Measurements from ENCODE around the gene CDC25B.
A peak's percentile ranks its signal among the peaks of the same experiment; 100 is the strongest.

The CDC25B gene

DNA sequence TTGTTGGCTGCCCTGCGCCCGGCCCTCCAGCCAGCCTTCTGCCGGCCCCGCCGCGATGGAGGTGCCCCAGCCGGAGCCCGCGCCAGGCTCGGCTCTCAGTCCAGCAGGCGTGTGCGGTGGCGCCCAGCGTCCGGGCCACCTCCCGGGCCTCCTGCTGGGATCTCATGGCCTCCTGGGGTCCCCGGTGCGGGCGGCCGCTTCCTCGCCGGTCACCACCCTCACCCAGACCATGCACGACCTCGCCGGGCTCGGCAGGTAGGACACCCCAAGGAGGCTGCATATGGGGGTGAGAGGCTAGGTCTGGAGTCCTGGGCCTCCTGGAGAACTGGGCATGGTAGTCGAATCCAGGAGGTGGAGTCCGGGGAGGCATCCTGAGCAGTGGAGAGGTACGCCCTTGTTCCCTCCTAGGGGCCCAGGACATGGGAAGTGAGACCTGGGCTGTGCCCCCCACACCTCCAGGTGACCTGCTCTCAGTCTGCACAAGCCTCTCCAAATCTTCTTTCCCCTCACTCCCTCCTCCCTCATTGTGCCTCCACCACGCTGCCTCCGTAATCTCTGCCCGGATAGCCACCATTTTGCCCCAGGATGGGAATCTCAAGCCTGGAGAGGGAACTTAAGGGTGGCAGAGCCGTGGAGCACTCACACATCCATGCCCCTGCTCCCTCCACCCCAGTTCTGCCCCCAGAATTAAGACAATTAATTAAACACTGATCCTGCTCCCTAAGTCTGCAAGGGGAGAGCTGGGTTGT lies 541 bp downstream of the CDC25B start:
- TF ChIP-seq TAF1 (IDR thresholded peaks at IDR 0.05; ENCODE audit: low read depth) (peak; percentile 31; the same call in 1 of the 2 replicates), NFIC (IDR thresholded peaks at IDR 0.05) (no peak), EP300 (IDR thresholded peaks at IDR 0.05; ENCODE audit: borderline replicate concordance) (0 out of 2 replicates have a peak, but pooled peaks have one; percentile 20)

- no peak for TF ChIP-seq EGR1 (IDR thresholded peaks at IDR 0.05)
- no peak for TF ChIP-seq ZBTB7A (IDR thresholded peaks at IDR 0.05; ENCODE audit: low read depth)
- TF ChIP-seq CEBPB (IDR thresholded peaks at IDR 0.05), result no peak
- no peak for TF ChIP-seq FOXM1 (IDR thresholded peaks at IDR 0.05; ENCODE audit: borderline replicate concordance, low read depth)
- TF ChIP-seq YY1 (IDR thresholded peaks at IDR 0.05; ENCODE audit: low read depth), result no peak
- TF ChIP-seq MAX (IDR thresholded peaks at IDR 0.05), result no peak
- TF ChIP-seq NFIC (IDR thresholded peaks at IDR 0.05), result no peak
Observed at GRCh38 chr20:3797226-3797545, 1.1 kb downstream of the CDC25B start.

DNA sequence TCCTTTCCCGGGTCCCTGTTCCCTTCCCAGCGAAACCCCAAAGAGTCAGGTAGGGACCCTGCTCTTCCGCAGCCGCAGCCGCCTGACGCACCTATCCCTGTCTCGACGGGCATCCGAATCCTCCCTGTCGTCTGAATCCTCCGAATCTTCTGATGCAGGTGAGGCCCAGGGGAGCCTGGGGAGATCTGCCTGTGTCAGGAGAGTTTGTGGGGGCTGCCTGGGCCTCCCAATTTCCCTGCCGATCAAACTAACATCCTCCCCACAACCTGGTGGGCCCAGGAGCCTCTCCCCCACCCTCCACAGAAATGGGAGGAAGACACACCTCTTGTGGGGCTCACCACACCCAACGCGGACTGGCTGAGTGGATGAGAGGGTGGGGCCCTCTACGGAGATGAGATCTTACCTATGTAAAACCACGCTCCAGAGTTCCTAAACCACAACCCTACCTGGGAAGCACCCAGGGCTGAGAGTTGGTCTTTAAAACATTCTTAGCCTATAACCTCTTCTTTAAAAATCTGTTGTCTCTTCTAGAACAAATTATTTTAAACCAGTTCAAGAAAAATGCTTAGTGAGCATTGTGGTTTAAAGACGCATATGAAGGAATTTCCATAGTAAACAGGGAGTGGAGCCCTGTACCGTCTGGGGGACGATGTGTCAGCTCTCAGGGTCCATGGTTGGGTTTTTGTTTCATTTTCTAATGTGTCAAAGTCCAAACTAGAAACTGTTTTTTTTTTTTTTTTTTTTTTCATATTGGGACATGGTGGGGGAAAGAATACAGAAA lies 1.7 kb downstream of the CDC25B start:
- TF ChIP-seq CEBPB (IDR thresholded peaks at IDR 0.05), result no peak
- TF ChIP-seq EGR1 (IDR thresholded peaks at IDR 0.05), result no peak

DNA sequence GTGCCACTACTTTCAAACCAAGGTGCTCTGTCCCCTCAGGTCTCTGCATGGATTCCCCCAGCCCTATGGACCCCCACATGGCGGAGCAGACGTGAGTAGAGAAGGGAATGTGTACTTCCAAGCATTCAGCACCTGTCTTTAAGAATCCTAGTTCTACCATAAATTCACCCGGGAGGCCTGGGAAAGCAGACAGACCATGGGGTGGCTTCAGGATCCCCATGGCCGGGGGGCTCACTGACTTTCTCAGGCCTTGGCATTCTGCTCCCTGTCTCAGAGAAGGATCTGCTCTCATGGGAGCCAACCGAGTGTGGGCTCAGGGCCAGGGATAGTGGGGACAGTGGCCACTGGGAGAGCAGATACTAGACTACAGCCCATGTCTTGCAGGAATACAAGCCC lies 2.3 kb downstream of the CDC25B start:
- TF ChIP-seq TCF12 (IDR thresholded peaks at IDR 0.05; ENCODE audit: low read depth), result no peak
- no peak for TF ChIP-seq MAX (IDR thresholded peaks at IDR 0.05)
- no peak for TF ChIP-seq USF1 (IDR thresholded peaks at IDR 0.05)
- TF ChIP-seq EP300 (IDR thresholded peaks at IDR 0.05; ENCODE audit: borderline replicate concordance), result no peak
- TF ChIP-seq TAF1 (IDR thresholded peaks at IDR 0.05; ENCODE audit: low read depth), result no peak
- TF ChIP-seq CEBPB (IDR thresholded peaks at IDR 0.05), result no peak
- TF ChIP-seq TEAD4 (IDR thresholded peaks at IDR 0.05), result no peak
- no peak for TF ChIP-seq CREB1 (IDR thresholded peaks at IDR 0.05; ENCODE audit: low read depth)
- TF ChIP-seq FOXM1 (IDR thresholded peaks at IDR 0.05; ENCODE audit: borderline replicate concordance, low read depth), result no peak
- TF ChIP-seq NFIC (IDR thresholded peaks at IDR 0.05), result no peak
- TF ChIP-seq YY1 (IDR thresholded peaks at IDR 0.05; ENCODE audit: low read depth), result no peak
- no peak for TF ChIP-seq RAD21 (IDR thresholded peaks at IDR 0.05; ENCODE audit: low read depth)
- TF ChIP-seq REST (IDR thresholded peaks at IDR 0.05; ENCODE audit: low read depth), result no peak
- no peak for TF ChIP-seq ZBTB7A (IDR thresholded peaks at IDR 0.05; ENCODE audit: low read depth)
- TF ChIP-seq EGR1 (IDR thresholded peaks at IDR 0.05), result no peak

DNA sequence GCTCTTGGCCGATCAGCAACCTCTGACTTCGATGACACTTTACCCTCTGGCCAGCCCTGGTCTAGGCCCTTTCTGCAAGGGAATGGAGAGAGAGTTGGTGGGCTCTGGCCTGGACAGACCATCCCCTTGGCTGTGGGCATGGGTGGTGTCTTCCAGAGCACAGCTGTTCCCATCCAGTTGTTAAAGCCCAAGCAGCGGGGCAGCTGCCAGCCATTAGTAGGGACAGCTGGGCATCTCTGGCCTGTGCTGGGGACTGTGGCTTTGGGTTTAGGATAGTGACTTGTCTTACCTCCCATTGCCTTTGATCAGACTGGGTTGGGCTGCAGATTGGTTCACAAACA lies 2.8 kb downstream of the CDC25B start:
- TF ChIP-seq TAF1 (IDR thresholded peaks at IDR 0.05; ENCODE audit: low read depth) (no peak), CEBPB (IDR thresholded peaks at IDR 0.05) (no peak), CREB1 (IDR thresholded peaks at IDR 0.05; ENCODE audit: low read depth) (no peak), YY1 (IDR thresholded peaks at IDR 0.05; ENCODE audit: low read depth) (no peak), RAD21 (IDR thresholded peaks at IDR 0.05; ENCODE audit: low read depth) (no peak), ZBTB7A (IDR thresholded peaks at IDR 0.05; ENCODE audit: low read depth) (no peak), EP300 (IDR thresholded peaks at IDR 0.05; ENCODE audit: borderline replicate concordance) (no peak), FOXM1 (IDR thresholded peaks at IDR 0.05; ENCODE audit: borderline replicate concordance, low read depth) (no peak), REST (IDR thresholded peaks at IDR 0.05; ENCODE audit: low read depth) (no peak), TEAD4 (IDR thresholded peaks at IDR 0.05) (no peak), NFIC (IDR thresholded peaks at IDR 0.05) (no peak), MAX (IDR thresholded peaks at IDR 0.05) (no peak), TCF12 (IDR thresholded peaks at IDR 0.05; ENCODE audit: low read depth) (no peak), USF1 (IDR thresholded peaks at IDR 0.05) (no peak), EGR1 (IDR thresholded peaks at IDR 0.05) (no peak)

Measured in Ishikawa (cell line).